Liver (tissue), 9 donors: Measurements from ENCODE around the gene LSG1. TPM values are rescaled to one million over a fixed set of nuclear protein-coding genes. Genes with fewer than 3 reads are reported as not detected.

Source experiments
- DNase-seq: peaks from one replicate; pipeline ENCODE4 v3.0.0-alpha.2; 2017; ENCODE audit warnings: low spot score
- H3K27ac ChIP-seq, 2 donors: one replicate each; pipeline ENCODE4 v1.7.0; 2013; ENCODE audit warnings: inconsistent platforms in 2 of 2, low read length in 2 of 2, control low read depth in 1 of 2, low read depth in 1 of 2, mild to moderate bottlenecking in 1 of 2
- H3K27me3 ChIP-seq, 4 donors: one replicate each; pipeline versions ENCODE4 v1.6.1 to v1.7.0; 2013; ENCODE audit warnings: low read length in 3 of 4, inconsistent platforms in 1 of 4, mild to moderate bottlenecking in 1 of 4, moderate library complexity in 1 of 4; ENCODE audit not compliant: control insufficient read depth in 4 of 4, insufficient read depth in 4 of 4
- H3K36me3 ChIP-seq, 4 donors: one replicate each; pipeline versions ENCODE4 v1.6.1 to v1.7.0; 2013; ENCODE audit warnings: low read length in 3 of 4, mild to moderate bottlenecking in 3 of 4, low read depth in 1 of 4, moderate library complexity in 1 of 4; ENCODE audit not compliant: control insufficient read depth in 4 of 4, insufficient read depth in 3 of 4
- H3K4me1 ChIP-seq, 4 donors: one replicate each; pipeline versions ENCODE4 v1.6.1 to v1.7.0; 2013; ENCODE audit warnings: low read length in 3 of 4, mild to moderate bottlenecking in 3 of 4, moderate library complexity in 1 of 4; ENCODE audit not compliant: control insufficient read depth in 4 of 4, insufficient read depth in 4 of 4
- H3K4me3 ChIP-seq, 3 donors: one replicate each; pipeline versions ENCODE4 v1.6.1 to v1.7.0; 2013; ENCODE audit warnings: low read length in 3 of 3, control low read depth in 1 of 3, low read depth in 1 of 3, mild to moderate bottlenecking in 1 of 3
- H3K9ac ChIP-seq, 2 donors: one replicate each; pipeline ENCODE4 v1.7.0; 2013; ENCODE audit warnings: low read length in 2 of 2, mild to moderate bottlenecking in 2 of 2, moderate library complexity in 2 of 2, control low read depth in 1 of 2, low read depth in 1 of 2
- H3K9me3 ChIP-seq, 4 donors: one replicate each; pipeline versions ENCODE4 v1.6.1 to v1.7.0; 2013; ENCODE audit warnings: low read length in 3 of 4; ENCODE audit not compliant: control insufficient read depth in 4 of 4
- ATF3 ChIP-seq: IDR thresholded peaks from 2 replicates; pipeline ENCODE4 v1.6.1; 2016; ENCODE audit warnings: antibody characterized with exemption
- EGR1 ChIP-seq, 2 donors: IDR thresholded peaks; 2 replicates each; pipeline ENCODE4 v1.6.1; 2016 to 2018; ENCODE audit warnings: antibody characterized with exemption in 2 of 2, low read depth in 2 of 2
- FOXA1 ChIP-seq: IDR thresholded peaks from 2 replicates; pipeline ENCODE4 v1.6.1; 2016; ENCODE audit warnings: antibody characterized with exemption
- FOXA2 ChIP-seq: IDR thresholded peaks from 2 replicates; pipeline ENCODE4 v1.6.1; 2016; ENCODE audit warnings: antibody characterized with exemption
- GABPA ChIP-seq, 2 donors: IDR thresholded peaks in 1 of 2; conservative IDR thresholded peaks in 1 of 2; 2 replicates each; pipeline ENCODE4 v1.6.1; 2016; ENCODE audit warnings: antibody characterized with exemption in 2 of 2, mild to moderate bottlenecking in 1 of 2, moderate library complexity in 1 of 2
- HNF4A ChIP-seq, 2 donors: conservative IDR thresholded peaks; 2 replicates each; pipeline ENCODE4 v1.6.1; 2016; ENCODE audit warnings: antibody characterized with exemption in 2 of 2, mild to moderate bottlenecking in 2 of 2
- HNF4G ChIP-seq: IDR thresholded peaks from 2 replicates; pipeline ENCODE4 v1.6.1; 2016; ENCODE audit warnings: antibody characterized with exemption
- JUND ChIP-seq, 2 donors: IDR thresholded peaks; 2 replicates each; pipeline ENCODE4 v1.6.1; 2016; ENCODE audit warnings: antibody characterized with exemption in 2 of 2
- RAD21 ChIP-seq, 2 donors: IDR thresholded peaks; 2 replicates each; pipeline ENCODE4 v1.6.1; 2016; ENCODE audit warnings: antibody characterized with exemption in 2 of 2, mild to moderate bottlenecking in 2 of 2
- RXRA ChIP-seq, 2 donors: IDR thresholded peaks; 2 replicates each; pipeline ENCODE4 v1.6.1; 2017 to 2018; ENCODE audit warnings: antibody characterized with exemption in 2 of 2, mild to moderate bottlenecking in 1 of 2
- SP1 ChIP-seq: IDR thresholded peaks from 2 replicates; pipeline ENCODE4 v1.6.1; 2018; ENCODE audit warnings: antibody characterized with exemption, mild to moderate bottlenecking
- TAF1 ChIP-seq: conservative IDR thresholded peaks from 2 replicates; pipeline ENCODE4 v1.6.1; 2016; ENCODE audit warnings: antibody characterized with exemption, mild to moderate bottlenecking
- YY1 ChIP-seq: IDR thresholded peaks from 2 replicates; pipeline ENCODE4 v1.6.1; 2016; ENCODE audit warnings: antibody characterized with exemption, mild to moderate bottlenecking
- WGBS: extraction: QIAGEN DNeasy Blood & Tissue Kit; methylation state at CpG from one replicate; pipeline ENCODE4 v1.1.7; 2013; 5-methylcytosine and 5-hydroxymethylcytosine counted together
- polyA plus RNA-seq, 2 donors: library from polyadenylated mRNA; stranded (reverse) in 1 of 2; unstranded in 1 of 2; fragments of 200-250 nt in 1 of 2; fragments of >200 nt in 1 of 2; fragmentation: Nextera tagmentation in 1 of 2; extraction: Ambion mirVana in 1 of 2; gene quantifications; one replicate each; pipeline versions ENCODE4 v1.2.1 to v1.2.3, GENCODE V29; 2013 to 2015
- total RNA-seq, 2 donors: library from RNA; depleted of rRNA; stranded (reverse); fragments of >200 nt; gene quantifications; one replicate each; pipeline ENCODE4 v1.2.3, GENCODE V29; 2014
- TF ChIP-seq, protein P1 (sequence below): IDR thresholded peaks from 2 replicates; pipeline ENCODE4 v1.6.1; 2016; ENCODE audit warnings: antibody characterized with exemption, mild to moderate bottlenecking
- TF ChIP-seq, protein P2 (sequence below): fragments of 150-350 bp; IDR thresholded peaks from 2 replicates; pipeline ENCODE4 v1.5.1; 2017; ENCODE audit warnings: improper control_type of control experiment, low read depth, low read length; ENCODE audit not compliant: missing input control
- TF ChIP-seq, protein P3 (sequence below): IDR thresholded peaks from 2 replicates; pipeline ENCODE4 v1.6.1; 2016; ENCODE audit warnings: antibody characterized with exemption
- donor health status: healthy.
- donor health status: healthy.
- donor health status: healthy.
- donor health status: healthy.
- donor health status: healthy.

LSG1 gene
- total and polyA plus RNA-seq, 4 donors: 13.6 to 38.5 (median 22.1) TPM

DNA sequence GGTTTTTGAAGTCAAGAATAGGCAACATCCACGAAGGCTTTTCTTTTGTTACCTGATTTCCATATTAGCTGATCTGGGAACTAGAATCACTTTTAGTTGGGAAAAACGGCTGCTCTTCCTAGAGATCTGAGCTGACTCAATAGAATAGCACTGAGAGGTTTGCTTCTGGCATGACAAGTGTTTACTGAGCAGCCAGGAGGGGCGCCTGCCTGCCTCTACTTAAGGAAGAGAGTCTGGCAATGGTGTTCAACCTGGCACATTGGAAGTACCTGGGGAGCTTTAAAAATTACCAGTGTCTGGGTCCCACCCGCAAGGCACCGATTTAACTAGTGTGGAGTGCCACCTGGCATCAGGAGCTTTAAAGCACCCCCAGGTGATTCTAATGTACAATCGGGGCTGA is 48.1 kb upstream of the LSG1 start:
- Histone ChIP-seq H3K36me3 (no peaks in the 10 kb centered on the region), H3K27ac (no peak overlapping the region), H3K27me3 (no peaks in the 10 kb centered on the region), H3K4me3 (no peak overlapping the region), H3K4me1 (no peaks in the 10 kb centered on the region), H3K9me3 (peaks cover 0 to 3% (median 0%) of the 10 kb centered on the region in 4 donors), H3K9ac (no peak overlapping the region)
- no peak for DNase-seq
- WGBS: 80% methylated on average over 6 of the region's 6 CpGs
- TF ChIP-seq RAD21 (IDR thresholded peaks at IDR 0.05) (no peak), EGR1 (IDR thresholded peaks at IDR 0.05; ENCODE audit: low read depth in 2 of 2) (no peak), GABPA (IDR thresholded peaks at IDR 0.05 in 1 of 2, conservative IDR thresholded peaks at IDR 0.05 in 1 of 2) (no peak), JUND (IDR thresholded peaks at IDR 0.05) (no peak), RXRA (IDR thresholded peaks at IDR 0.05) (no peak), HNF4G (no peak), FOXA1 (no peak), ATF3 (no peak), FOXA2 (no peak), SP1 (no peak), HNF4A (conservative IDR thresholded peaks at IDR 0.05) (no peak), YY1 (no peak), TAF1 (no peak)
- TF ChIP-seq, protein P1, sequence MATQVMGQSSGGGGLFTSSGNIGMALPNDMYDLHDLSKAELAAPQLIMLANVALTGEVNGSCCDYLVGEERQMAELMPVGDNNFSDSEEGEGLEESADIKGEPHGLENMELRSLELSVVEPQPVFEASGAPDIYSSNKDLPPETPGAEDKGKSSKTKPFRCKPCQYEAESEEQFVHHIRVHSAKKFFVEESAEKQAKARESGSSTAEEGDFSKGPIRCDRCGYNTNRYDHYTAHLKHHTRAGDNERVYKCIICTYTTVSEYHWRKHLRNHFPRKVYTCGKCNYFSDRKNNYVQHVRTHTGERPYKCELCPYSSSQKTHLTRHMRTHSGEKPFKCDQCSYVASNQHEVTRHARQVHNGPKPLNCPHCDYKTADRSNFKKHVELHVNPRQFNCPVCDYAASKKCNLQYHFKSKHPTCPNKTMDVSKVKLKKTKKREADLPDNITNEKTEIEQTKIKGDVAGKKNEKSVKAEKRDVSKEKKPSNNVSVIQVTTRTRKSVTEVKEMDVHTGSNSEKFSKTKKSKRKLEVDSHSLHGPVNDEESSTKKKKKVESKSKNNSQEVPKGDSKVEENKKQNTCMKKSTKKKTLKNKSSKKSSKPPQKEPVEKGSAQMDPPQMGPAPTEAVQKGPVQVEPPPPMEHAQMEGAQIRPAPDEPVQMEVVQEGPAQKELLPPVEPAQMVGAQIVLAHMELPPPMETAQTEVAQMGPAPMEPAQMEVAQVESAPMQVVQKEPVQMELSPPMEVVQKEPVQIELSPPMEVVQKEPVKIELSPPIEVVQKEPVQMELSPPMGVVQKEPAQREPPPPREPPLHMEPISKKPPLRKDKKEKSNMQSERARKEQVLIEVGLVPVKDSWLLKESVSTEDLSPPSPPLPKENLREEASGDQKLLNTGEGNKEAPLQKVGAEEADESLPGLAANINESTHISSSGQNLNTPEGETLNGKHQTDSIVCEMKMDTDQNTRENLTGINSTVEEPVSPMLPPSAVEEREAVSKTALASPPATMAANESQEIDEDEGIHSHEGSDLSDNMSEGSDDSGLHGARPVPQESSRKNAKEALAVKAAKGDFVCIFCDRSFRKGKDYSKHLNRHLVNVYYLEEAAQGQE: no peak
- TF ChIP-seq, protein P2, sequence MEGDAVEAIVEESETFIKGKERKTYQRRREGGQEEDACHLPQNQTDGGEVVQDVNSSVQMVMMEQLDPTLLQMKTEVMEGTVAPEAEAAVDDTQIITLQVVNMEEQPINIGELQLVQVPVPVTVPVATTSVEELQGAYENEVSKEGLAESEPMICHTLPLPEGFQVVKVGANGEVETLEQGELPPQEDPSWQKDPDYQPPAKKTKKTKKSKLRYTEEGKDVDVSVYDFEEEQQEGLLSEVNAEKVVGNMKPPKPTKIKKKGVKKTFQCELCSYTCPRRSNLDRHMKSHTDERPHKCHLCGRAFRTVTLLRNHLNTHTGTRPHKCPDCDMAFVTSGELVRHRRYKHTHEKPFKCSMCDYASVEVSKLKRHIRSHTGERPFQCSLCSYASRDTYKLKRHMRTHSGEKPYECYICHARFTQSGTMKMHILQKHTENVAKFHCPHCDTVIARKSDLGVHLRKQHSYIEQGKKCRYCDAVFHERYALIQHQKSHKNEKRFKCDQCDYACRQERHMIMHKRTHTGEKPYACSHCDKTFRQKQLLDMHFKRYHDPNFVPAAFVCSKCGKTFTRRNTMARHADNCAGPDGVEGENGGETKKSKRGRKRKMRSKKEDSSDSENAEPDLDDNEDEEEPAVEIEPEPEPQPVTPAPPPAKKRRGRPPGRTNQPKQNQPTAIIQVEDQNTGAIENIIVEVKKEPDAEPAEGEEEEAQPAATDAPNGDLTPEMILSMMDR: no peak
- TF ChIP-seq, protein P3, sequence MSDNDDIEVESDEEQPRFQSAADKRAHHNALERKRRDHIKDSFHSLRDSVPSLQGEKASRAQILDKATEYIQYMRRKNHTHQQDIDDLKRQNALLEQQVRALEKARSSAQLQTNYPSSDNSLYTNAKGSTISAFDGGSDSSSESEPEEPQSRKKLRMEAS: no peak

DNA sequence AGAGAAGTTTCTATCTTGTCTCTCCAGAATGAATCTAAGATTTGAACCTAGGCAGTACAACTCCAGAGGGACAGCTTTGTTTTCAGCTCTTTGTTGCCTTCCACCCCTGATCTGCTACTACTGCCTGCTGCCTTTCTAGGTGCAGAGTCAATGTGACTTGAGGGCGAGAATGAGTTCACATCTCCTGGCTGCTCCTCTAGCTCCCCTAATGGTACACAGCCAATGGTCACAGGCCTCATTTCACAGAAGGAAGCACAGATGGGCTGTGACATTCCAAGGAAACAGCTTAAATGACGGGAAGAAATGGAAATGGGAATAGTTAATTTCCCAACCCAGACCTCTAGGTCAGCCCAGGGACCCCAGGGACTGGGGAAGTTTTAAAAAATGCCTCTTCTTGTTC is 46.1 kb upstream of the LSG1 start:
- DNase-seq: no peak
- no peak overlapping the region for H3K27ac ChIP-seq
- TF ChIP-seq TAF1 (no peak), FOXA1 (no peak), RAD21 (IDR thresholded peaks at IDR 0.05) (no peak)
- no peaks in the 10 kb centered on the region for H3K36me3 ChIP-seq
- H3K4me3 ChIP-seq: no peak overlapping the region
- peaks cover 0 to 3% (median 0%) of the 10 kb centered on the region in 4 donors for H3K9me3 ChIP-seq
- no peaks in the 10 kb centered on the region for H3K4me1 ChIP-seq
- H3K27me3 ChIP-seq: no peaks in the 10 kb centered on the region
- 88% methylated on average over 2 of the region's 2 CpGs for WGBS
- no peak overlapping the region for H3K9ac ChIP-seq
